Uterus (tissue), 2 donors: ENCODE results near the gene VWA3B.

Experiments used
- CTCF ChIP-seq, 4 experiments: fragments of 200-600 bp in 2 of 4; fragments of 450-650 bp in 2 of 4; sonication (generic) in 2 of 4; IDR thresholded peaks; one replicate each; pipeline ENCODE4 v1.5.1; 2016 to 2019; ENCODE audit warnings: antibody characterized with exemption in 4 of 4, mild to moderate bottlenecking in 2 of 4, moderate library complexity in 1 of 4
- POLR2A ChIP-seq, 2 donors: fragments of 450-650 bp; IDR thresholded peaks; one replicate each; pipeline ENCODE4 v1.6.1; 2016; ENCODE audit warnings: antibody characterized with exemption in 2 of 2, mild to moderate bottlenecking in 1 of 2, moderate library complexity in 1 of 2

GRCh38 chr2:98084869-98085238 lies 2.1 kb upstream of the VWA3B start:
- TF ChIP-seq CTCF (IDR thresholded peaks at IDR 0.05) (no peak), POLR2A (IDR thresholded peaks at IDR 0.05) (no peak)
